ENCODE data around the gene SPDEF.
A peak's percentile ranks its signal among the peaks of the same experiment; 100 is the strongest.

Gene SPDEF

GRCh38 chr6:34583861-34584604 lies 27.9 kb upstream of the SPDEF start (continued):
- no peak for TF ChIP-seq ZNF280D (tag by site-specific recombination; IDR thresholded peaks at IDR 0.05)
- TF ChIP-seq ZNF626 (tag by site-specific recombination; IDR thresholded peaks at IDR 0.05), result no peak
- TF ChIP-seq ZNF707 (tag by site-specific recombination; IDR thresholded peaks at IDR 0.05), result no peak
- TF ChIP-seq WT1 (tag by site-specific recombination; IDR thresholded peaks at IDR 0.05), result no peak
- no peak for TF ChIP-seq ZNF324 (tag by site-specific recombination; IDR thresholded peaks at IDR 0.05)

- Histone ChIP-seq H3K36me3 (ENCODE audit: control insufficient read depth in 2 of 2, insufficient read depth in 1 of 2, low read length in 2 of 2) (peaks cover 0 to 11% of the 10 kb centered on the region in 2 experiments; a peak in 2 of 3 replicates), H3K9me3 (ENCODE audit: control insufficient read depth, insufficient read depth, low read depth, low read length) (no peaks in the 10 kb centered on the region), H3K27ac (ENCODE audit: extremely low read depth, low read depth, low read length) (no peak overlapping the region), H3K4me1 (ENCODE audit: control insufficient read depth, insufficient read depth, low read length) (no peaks in the 10 kb centered on the region), H3K4me3 (ENCODE audit: low read depth, low read length) (no peak overlapping the region)
- TF ChIP-seq CTCF (tag by site-specific recombination; IDR thresholded peaks at IDR 0.05), result peak; percentile 63
- no peak for TF ChIP-seq ZNF791 (tag by site-specific recombination; IDR thresholded peaks at IDR 0.05)
- TF ChIP-seq ZFHX2 (tag by site-specific recombination; conservative IDR thresholded peaks at IDR 0.05), result 0 out of 2 replicates have a peak, but pooled peaks have one; percentile 10
- TF ChIP-seq ZNF654 (tag by site-specific recombination; IDR thresholded peaks at IDR 0.05; ENCODE audit: low read depth), result 0 out of 2 replicates have a peak, but pooled peaks have one; percentile 4
- POLR2A ChIA-PET, result no interaction called here
- CTCF ChIA-PET, result interaction anchor here (0.8 to 2.0 kb wide), 8 partner anchors 8 to 124 kb away, joined by 3 to 12 read pairs (median 7); no protein-coding TSS in a partner anchor
Measured at GRCh38 chr6:34583461-34583860, 27.3 kb upstream of the SPDEF start.

- H3K4me3 ChIP-seq (ENCODE audit: low read depth, low read length), result no peak overlapping the region
- TF ChIP-seq ZNF23 (tag by site-specific recombination; IDR thresholded peaks at IDR 0.05; ENCODE audit: borderline replicate concordance) (no peak), ZFHX2 (tag by site-specific recombination; conservative IDR thresholded peaks at IDR 0.05) (peak; percentile 45), ZNF596 (tag by site-specific recombination; IDR thresholded peaks at IDR 0.05) (no peak)
- ChIA-PET CTCF (interaction anchor here (0.7 to 1.5 kb wide), 4 partner anchors 9 to 342 kb away, joined by 3 to 5 read pairs (median 4); no protein-coding TSS in a partner anchor), POLR2A (interaction anchor here (1.9 kb wide), 1 partner anchor 10 kb away, joined by 4 read pairs; no protein-coding TSS in a partner anchor)
- no peaks in the 10 kb centered on the region; a peak in 1 of 3 replicates for H3K36me3 ChIP-seq (ENCODE audit: control insufficient read depth in 2 of 2, insufficient read depth in 1 of 2, low read length in 2 of 2)
- H3K27ac ChIP-seq (ENCODE audit: extremely low read depth, low read depth, low read length), result no peak overlapping the region
- H3K9me3 ChIP-seq (ENCODE audit: control insufficient read depth, insufficient read depth, low read depth, low read length), result no peaks in the 10 kb centered on the region
- no peaks in the 10 kb centered on the region for H3K4me1 ChIP-seq (ENCODE audit: control insufficient read depth, insufficient read depth, low read length)
Measured at GRCh38 chr6:34581561-34581920, 25.4 kb upstream of the SPDEF start.

- H3K4me3 ChIP-seq (ENCODE audit: low read depth, low read length), result no peak overlapping the region
- H3K36me3 ChIP-seq (ENCODE audit: control insufficient read depth in 2 of 2, insufficient read depth in 1 of 2, low read length in 2 of 2), result no peaks in the 10 kb centered on the region; a peak in 1 of 3 replicates
- H3K27ac ChIP-seq (ENCODE audit: extremely low read depth, low read depth, low read length), result no peak overlapping the region
- no peaks in the 10 kb centered on the region for H3K4me1 ChIP-seq (ENCODE audit: control insufficient read depth, insufficient read depth, low read length)
- ChIA-PET POLR2A (interaction anchor here (1.9 kb wide), 1 partner anchor 10 kb away, joined by 4 read pairs; no protein-coding TSS in a partner anchor), CTCF (interaction anchor here (0.5 to 1.5 kb wide), 6 partner anchors 10 to 417 kb away, joined by 3 to 12 read pairs (median 3); no protein-coding TSS in a partner anchor)
- no peaks in the 10 kb centered on the region for H3K9me3 ChIP-seq (ENCODE audit: control insufficient read depth, insufficient read depth, low read depth, low read length)
- TF ChIP-seq ZBTB26 (tag by site-specific recombination; optimal IDR thresholded peaks at IDR 0.05), result no peak
- TF ChIP-seq ATF2 (tag by site-specific recombination; IDR thresholded peaks at IDR 0.05; ENCODE audit: low read depth), result no peak
- no peak for TF ChIP-seq ZNF391 (tag by site-specific recombination; IDR thresholded peaks at IDR 0.05; ENCODE audit: borderline replicate concordance, low read depth)
- TF ChIP-seq BCL11A (tag by site-specific recombination; IDR thresholded peaks at IDR 0.05; ENCODE audit: low read depth), result no peak
Measured at GRCh38 chr6:34580707-34581560, 24.8 kb upstream of the SPDEF start.

Data from HEK293 (cell line).